Stimulated activated CD8-positive, alpha-beta memory T cell treated with anti-CD3 and anti-CD28 coated beads, Interleukin-4, amount 100 ng/mL, for 4 hours (primary cell): ENCODE data around the gene ITGAV.

ENCODE experiments used
- DNase-seq, 2 donors: peaks; one replicate each; pipeline ENCODE4 v3.0.0-alpha.2; 2020; ENCODE audit warnings: low read depth in 2 of 2, low spot score in 1 of 2

ITGAV gene

GRCh38 chr2:186716004-186716403 lies 126.1 kb downstream of the ITGAV start:
- no peak for DNase-seq

DNA sequence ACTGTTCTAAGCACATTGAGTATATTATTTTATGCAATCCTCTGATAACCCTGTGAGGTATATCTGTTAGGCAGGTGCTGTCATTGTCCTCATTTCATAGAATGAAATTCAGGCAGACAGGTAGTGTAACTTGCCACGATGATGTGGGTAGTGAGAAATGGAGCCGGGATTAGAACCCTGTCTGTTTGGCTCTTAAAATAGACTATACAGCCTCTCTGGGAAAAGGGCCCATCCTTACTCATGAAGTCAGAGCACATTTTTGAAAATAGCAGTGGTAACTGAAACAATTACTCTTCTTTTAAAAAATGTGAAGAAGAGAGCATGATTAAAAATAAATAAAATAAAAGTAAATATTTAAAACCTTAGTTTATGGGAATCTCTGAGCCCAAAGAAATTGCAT lies 127.0 kb downstream of the ITGAV start:
- no peak for DNase-seq

- no peak for DNase-seq
Observed at GRCh38 chr2:186717320-186718007, 127.6 kb downstream of the ITGAV start.

DNA sequence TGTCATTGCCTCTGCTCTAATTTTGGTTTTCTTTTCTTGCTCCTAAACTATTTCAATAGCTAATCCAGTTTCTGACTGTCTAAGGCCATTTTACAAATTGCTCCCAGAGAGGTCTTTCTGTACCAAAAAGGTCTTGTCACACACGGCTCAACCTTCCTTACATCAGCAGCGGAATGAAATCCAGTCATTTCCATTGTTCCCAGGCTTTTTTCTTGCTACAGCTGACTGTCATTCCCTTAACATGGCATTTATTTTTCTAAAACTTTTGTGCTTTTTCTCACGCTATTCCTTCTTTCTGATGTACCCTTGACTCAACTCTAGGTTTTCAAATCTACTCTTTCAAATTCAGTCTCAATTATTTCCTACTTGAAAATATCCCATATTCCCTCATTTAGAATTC lies 128.3 kb downstream of the ITGAV start:
- DNase-seq: no peak

DNA sequence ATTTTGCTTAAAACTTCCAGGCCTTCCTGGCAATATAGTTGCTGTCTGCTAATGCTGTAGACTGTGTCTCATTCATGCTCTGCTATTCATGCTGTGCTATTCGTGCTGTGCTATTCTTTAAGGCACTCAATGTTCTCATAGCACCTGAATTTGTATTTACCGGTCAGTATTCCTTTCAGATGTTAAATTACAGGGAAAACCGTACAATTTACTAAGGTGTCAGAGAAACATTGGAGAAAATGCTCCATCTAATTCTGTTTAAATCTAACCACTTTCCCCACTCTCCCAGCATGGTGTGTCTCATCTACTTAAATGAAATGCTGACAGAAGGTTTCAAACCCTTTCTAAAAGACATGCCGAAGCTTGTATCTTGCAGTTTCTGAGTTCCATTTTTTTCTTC lies 129.0 kb downstream of the ITGAV start:
- no peak for DNase-seq

DNA sequence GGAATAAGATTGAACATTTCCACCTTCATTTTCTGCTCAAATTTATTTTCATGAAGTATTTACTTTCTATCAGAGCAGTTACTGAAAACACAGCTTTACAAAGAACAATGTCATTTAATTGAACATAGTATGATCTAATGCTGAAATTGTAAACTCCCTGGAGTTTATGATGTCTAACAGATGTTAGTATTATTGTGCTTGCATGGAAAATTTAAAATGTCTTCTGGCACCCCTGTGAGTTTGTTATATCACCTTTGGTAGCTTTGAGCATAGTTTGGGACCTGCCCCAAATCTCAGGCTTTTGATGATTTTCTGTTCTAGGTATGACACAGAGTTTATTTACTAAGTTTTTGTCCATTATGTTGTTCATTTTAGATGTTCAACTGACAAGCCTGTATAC lies 132.1 kb downstream of the ITGAV start:
- DNase-seq: no peak

DNA sequence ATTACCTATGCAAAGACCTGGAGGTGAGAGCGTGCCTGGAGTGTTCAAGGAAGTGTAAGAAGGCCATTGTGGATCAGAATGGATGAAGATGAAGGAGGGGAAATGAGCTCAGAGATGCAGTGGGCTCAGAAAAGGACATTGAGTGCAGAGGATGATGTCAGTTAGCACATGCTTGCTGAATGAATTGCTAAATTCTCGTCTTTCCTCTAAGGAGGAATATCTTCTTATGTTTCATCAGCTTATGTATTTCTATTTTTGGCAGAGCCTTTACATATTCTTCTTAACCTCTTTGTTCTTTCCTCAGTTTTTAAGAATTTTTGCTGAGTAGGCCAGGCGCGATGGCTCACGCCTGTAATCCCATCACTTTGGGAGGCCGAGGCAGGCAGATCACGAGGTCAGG lies 134.9 kb downstream of the ITGAV start:
- DNase-seq: no peak

GRCh38 chr2:186725783-186726182 lies 135.9 kb downstream of the ITGAV start:
- no peak for DNase-seq

- DNase-seq: no peak
Observed at GRCh38 chr2:186726938-186727337, 137.1 kb downstream of the ITGAV start.

DNA sequence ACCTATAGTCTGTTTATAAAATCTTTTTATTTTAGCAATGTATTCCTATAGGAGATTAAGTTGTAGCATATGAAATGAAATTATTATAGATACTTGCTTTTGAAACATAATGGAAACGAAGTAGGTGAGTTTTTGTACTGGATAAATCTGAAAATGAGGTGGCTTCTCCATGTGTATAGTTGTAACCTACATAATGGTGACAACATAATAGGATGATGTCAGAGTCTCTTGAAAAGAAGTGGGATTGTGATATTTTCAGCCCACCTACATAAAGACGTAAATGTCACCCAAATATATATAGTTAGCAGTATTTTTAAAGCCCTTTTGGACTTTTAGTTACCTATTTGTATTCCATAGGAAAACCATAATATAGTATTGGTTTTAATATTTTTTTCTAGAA lies 138.8 kb downstream of the ITGAV start:
- DNase-seq: no peak
